ENCODE data around the gene KLHDC8B. TPM values are rescaled to one million over a fixed set of nuclear protein-coding genes. Genes with fewer than 3 reads are reported as not detected.

Gene KLHDC8B
- total RNA-seq, 1 experiment from 2014 or later: 6.8 TPM

DNA sequence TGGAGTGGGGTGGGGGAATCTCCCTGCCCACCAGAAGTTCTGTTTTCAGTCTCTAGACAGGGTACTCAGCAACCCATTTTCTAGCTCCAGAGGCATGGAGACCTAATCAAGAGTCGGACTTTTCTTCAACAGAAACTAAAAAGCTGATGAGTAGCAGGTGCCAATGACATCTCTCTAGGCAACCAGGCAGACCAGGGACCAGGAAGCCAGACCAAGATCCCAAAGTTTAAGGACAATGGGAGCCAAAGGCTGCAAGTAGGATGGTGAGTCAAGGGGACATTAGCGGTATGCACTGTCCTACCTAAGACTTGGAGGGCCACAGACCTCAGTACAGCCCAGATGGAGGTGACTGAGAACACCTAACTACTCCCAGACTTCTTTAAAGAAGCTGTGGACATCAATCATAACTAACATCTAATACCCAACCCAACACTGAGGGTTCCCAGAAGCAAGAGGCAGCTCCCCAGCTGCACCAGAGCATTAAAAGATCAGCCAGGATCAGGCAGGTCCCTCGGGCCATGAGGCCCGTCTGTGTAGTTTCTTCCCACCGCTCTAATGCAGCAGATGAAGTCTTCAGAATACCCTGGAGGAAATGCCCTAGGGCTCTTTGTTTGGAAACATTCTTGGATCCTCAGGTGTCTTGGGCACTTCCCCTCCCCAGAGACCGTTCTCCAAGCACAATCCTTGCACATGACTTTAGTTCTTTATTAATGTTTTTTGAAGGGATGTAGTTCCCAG is 6.2 kb upstream of the KLHDC8B start:
- in situ Hi-C loops (cut with HindIII; ENCODE audit: low pct_unique_long_range_greater_than_20kb, low sequenced_read_pairs) (no loop called here), intact Hi-C loops (cut with micrococcal nuclease; ENCODE audit: unreplicated experiment) (no loop called here)
- ChIA-PET POLR2A (interaction anchor here (0.6 kb wide), 1 partner anchor 300 kb away, joined by 4 read pairs; no protein-coding TSS in a partner anchor), CTCF (interaction anchor here (0.6 kb wide), 1 partner anchor 321 kb away, joined by 3 read pairs; no protein-coding TSS in a partner anchor)
- Histone ChIP-seq H3K27me3 (ENCODE audit: control insufficient read depth, insufficient read depth, low read length) (no peaks in the 10 kb centered on the region), H3K4me3 (ENCODE audit: low read depth in 2 of 2, low read length in 2 of 2) (peak overlapping the region; percentile 77 to 84), H3K4me1 (ENCODE audit: control insufficient read depth, insufficient read depth, low read length) (no peaks in the 10 kb centered on the region), H3K9me3 (ENCODE audit: control insufficient read depth, insufficient read depth, low read depth, low read length) (peaks cover 3% of the 10 kb centered on the region; the same call in 1 of the 2 replicates), H3K27ac (ENCODE audit: low read length) (peak overlapping the region; percentile 82), H3K36me3 (ENCODE audit: control insufficient read depth, insufficient read depth, low read length) (peaks cover 8% of the 10 kb centered on the region; the same call in 1 of the 2 replicates)
- DNase-seq (ENCODE audit: low read depth, low spot score) (no peak), ATAC-seq (no peak)
- no TSS peak for BruUV-seq (replicated peaks)
- TF ChIP-seq SIN3A (IDR thresholded peaks at IDR 0.05; ENCODE audit: borderline replicate concordance, insufficient read depth, low read depth, low read length) (no peak), POLR2AphosphoS5 (IDR thresholded peaks at IDR 0.05; ENCODE audit: low read depth, low read length) (no peak), TCF7L2 (IDR thresholded peaks at IDR 0.05; ENCODE audit: low read depth, low read length) (no peak)
- TF ChIP-seq, protein P1, sequence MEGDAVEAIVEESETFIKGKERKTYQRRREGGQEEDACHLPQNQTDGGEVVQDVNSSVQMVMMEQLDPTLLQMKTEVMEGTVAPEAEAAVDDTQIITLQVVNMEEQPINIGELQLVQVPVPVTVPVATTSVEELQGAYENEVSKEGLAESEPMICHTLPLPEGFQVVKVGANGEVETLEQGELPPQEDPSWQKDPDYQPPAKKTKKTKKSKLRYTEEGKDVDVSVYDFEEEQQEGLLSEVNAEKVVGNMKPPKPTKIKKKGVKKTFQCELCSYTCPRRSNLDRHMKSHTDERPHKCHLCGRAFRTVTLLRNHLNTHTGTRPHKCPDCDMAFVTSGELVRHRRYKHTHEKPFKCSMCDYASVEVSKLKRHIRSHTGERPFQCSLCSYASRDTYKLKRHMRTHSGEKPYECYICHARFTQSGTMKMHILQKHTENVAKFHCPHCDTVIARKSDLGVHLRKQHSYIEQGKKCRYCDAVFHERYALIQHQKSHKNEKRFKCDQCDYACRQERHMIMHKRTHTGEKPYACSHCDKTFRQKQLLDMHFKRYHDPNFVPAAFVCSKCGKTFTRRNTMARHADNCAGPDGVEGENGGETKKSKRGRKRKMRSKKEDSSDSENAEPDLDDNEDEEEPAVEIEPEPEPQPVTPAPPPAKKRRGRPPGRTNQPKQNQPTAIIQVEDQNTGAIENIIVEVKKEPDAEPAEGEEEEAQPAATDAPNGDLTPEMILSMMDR (IDR thresholded peaks at IDR 0.05): no peak
- TF ChIP-seq, protein P2, sequence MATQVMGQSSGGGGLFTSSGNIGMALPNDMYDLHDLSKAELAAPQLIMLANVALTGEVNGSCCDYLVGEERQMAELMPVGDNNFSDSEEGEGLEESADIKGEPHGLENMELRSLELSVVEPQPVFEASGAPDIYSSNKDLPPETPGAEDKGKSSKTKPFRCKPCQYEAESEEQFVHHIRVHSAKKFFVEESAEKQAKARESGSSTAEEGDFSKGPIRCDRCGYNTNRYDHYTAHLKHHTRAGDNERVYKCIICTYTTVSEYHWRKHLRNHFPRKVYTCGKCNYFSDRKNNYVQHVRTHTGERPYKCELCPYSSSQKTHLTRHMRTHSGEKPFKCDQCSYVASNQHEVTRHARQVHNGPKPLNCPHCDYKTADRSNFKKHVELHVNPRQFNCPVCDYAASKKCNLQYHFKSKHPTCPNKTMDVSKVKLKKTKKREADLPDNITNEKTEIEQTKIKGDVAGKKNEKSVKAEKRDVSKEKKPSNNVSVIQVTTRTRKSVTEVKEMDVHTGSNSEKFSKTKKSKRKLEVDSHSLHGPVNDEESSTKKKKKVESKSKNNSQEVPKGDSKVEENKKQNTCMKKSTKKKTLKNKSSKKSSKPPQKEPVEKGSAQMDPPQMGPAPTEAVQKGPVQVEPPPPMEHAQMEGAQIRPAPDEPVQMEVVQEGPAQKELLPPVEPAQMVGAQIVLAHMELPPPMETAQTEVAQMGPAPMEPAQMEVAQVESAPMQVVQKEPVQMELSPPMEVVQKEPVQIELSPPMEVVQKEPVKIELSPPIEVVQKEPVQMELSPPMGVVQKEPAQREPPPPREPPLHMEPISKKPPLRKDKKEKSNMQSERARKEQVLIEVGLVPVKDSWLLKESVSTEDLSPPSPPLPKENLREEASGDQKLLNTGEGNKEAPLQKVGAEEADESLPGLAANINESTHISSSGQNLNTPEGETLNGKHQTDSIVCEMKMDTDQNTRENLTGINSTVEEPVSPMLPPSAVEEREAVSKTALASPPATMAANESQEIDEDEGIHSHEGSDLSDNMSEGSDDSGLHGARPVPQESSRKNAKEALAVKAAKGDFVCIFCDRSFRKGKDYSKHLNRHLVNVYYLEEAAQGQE (IDR thresholded peaks at IDR 0.05; ENCODE audit: insufficient read depth in 1 of 2, low read depth in 2 of 2, low read length in 1 of 2): no peak

DNA sequence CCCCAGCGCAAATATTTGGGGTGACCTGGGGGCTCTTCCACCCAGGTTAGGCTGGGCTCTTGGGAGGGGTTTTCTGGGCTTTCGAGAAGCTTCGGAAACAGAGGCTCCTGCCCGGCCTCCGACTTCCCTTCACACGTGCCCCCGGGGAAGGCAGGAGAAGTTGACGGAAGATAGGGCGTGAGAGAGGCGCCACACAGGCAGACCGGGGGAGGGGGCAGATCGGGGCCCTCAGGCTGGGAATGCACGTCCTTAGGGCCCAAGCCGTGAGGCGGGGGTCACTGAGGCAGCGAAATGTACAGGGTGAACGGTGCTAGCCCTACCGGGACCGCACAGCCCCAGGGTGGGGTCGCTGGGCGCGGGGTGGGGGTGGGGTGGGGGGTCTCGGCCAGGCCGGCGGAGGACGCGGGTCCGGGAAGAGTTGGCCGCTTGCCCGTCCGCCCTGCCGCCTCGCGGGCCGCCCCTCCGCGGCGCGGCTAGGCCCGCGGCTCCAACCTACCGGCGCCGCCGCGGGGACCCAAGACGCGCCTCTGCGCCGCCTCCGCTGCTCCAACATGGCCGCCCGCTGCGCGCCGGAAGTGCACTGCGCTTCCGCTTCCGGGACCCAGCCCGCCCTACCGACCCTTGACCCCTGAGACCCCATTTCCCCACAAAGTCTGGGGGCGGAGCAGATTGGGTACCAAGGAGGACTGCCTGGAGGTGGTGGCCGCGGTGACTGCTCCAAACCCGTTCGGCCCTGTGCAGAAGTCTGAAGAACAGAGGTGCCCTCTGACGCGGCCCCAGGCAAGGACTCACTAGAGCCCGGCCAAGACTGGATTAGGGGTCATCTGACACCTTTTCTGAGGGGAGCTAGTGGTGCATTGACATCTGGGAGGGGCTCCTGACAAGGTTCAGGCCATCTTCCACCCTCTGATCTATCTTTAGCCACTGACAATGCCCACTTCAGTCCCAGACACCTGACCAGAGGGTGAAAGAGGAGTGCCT is 5.3 kb upstream of the KLHDC8B start, which contains the start of gene CCDC71:
Gene CCDC71 (minus strand): TSS at position 561 of the 981 bp plus-strand sequence. CDS start 2,123 bp downstream, outside the sequence.
- no peak for TF ChIP-seq SIN3A (IDR thresholded peaks at IDR 0.05; ENCODE audit: borderline replicate concordance, insufficient read depth, low read depth, low read length)
- TF ChIP-seq, protein P2 (IDR thresholded peaks at IDR 0.05; ENCODE audit: insufficient read depth in 1 of 2, low read depth in 2 of 2, low read length in 1 of 2): no peak
- ATAC-seq: peak; percentile 84
- ChIA-PET POLR2A (no interaction called here), CTCF (no interaction called here)
- no TSS peak for BruUV-seq (replicated peaks)
- H3K4me1 ChIP-seq (ENCODE audit: control insufficient read depth, insufficient read depth, low read length): no peaks in the 10 kb centered on the region; the same call in 1 of the 2 replicates
- intact Hi-C loops (cut with micrococcal nuclease; ENCODE audit: unreplicated experiment): no loop called here
- peaks cover 3% of the 10 kb centered on the region; the same call in 1 of the 2 replicates for H3K9me3 ChIP-seq (ENCODE audit: control insufficient read depth, insufficient read depth, low read depth, low read length)
- no peaks in the 10 kb centered on the region for H3K27me3 ChIP-seq (ENCODE audit: control insufficient read depth, insufficient read depth, low read length)
- H3K4me3 ChIP-seq (ENCODE audit: low read depth in 2 of 2, low read length in 2 of 2): peak within 1 kb of the TSS; percentile 77 to 84
- H3K27ac ChIP-seq (ENCODE audit: low read length): peak within 1 kb of the TSS; percentile 95
- H3K36me3 ChIP-seq (ENCODE audit: control insufficient read depth, insufficient read depth, low read length): peaks cover 8% of the 10 kb centered on the region; the same call in 1 of the 2 replicates
- DNase-seq (ENCODE audit: low read depth, low spot score): no peak
- in situ Hi-C loops (cut with HindIII; ENCODE audit: low pct_unique_long_range_greater_than_20kb, low sequenced_read_pairs): no loop called here

Measured in Panc1 (cell line).